HG03159 (cell line): ENCODE data around the gene SAPCD2.

Experiments used
- ATAC-seq: cut with Tn5 transposase; IDR thresholded peaks from one replicate; pipeline ENCODE4 v1.9.1; 2021; ENCODE audit warnings: mild to moderate bottlenecking, moderate library complexity; ENCODE audit not compliant: unreplicated experiment

Gene SAPCD2

DNA sequence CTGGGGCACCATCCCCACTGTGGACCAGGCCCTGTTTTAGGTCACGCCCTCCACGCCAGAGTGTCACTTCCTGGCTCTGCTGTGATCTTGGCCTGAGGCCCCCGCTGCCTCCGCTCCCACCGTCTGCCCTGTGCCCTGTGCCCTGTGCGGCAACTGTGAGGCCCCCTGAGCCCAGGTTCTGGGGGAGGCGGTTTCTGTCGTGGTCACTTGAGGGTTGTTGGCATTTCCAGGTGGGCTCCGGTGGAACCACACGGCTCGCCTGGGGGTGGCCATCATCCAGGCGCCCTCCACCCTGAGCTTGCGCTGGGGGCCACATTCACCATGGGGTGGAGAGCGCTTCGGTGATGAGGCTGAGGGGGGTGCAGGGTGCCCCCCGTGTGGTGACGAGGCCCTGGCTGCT is 37.6 kb upstream of the SAPCD2 start:
- ATAC-seq = no peak

- ATAC-seq = no peak
Observed at GRCh38 chr9:137107312-137107921, 37.1 kb upstream of the SAPCD2 start.

GRCh38 chr9:137106662-137107250 is 36.4 kb upstream of the SAPCD2 start:
- ATAC-seq = no peak

GRCh38 chr9:137105814-137106661 is 35.7 kb upstream of the SAPCD2 start:
- ATAC-seq = no peak

GRCh38 chr9:137103206-137103999 is 33.0 kb upstream of the SAPCD2 start:
- ATAC-seq = no peak

GRCh38 chr9:137099231-137099630 is 28.9 kb upstream of the SAPCD2 start:
- no peak for ATAC-seq

GRCh38 chr9:137097761-137098462 is 27.6 kb upstream of the SAPCD2 start:
- ATAC-seq = no peak

GRCh38 chr9:137096785-137097546 is 26.6 kb upstream of the SAPCD2 start:
- no peak for ATAC-seq

DNA sequence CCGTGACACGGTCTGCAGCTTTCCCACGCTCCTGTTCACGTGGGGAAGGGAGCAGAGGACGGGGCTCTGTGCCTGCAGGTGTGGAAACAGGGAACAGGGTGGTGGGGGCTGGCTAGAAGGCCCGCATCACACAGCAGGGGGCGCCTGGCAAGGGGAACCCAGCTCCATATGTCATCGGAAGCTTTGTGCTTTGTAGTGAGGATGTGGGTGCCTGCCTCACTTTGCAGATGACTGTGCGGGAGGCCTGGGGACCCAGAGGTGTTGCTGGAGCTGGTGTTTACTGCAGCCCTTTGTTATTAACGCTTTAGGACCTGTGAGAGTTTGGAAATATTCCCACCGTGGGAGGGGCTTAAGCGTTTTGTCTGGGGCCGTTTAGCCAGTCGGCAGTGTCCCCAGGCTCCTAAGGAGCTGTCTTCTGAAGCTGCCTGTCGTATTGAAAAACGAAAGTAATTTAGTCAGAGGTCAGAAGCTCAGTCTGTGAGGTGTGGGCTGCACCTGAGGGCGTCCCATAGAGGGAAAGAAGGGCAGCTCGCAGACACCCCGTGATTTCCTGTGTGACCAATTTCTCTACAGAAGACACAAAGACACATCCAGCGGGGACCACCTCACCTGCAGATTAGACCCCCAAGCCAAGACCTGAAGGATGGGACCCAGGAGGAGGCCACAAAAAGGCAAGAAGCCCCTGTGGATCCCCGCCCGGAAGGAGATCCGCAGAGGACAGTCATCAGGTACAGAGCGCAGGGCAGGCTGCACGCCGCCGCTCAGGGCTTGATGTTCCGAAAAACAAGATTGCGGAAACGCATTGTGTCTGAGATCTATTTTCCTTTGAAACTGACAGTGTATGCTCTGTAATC is 25.5 kb upstream of the SAPCD2 start:
- ATAC-seq = no peak

- no peak for ATAC-seq
Observed at GRCh38 chr9:137089232-137089947, 19.0 kb upstream of the SAPCD2 start.

GRCh38 chr9:137088121-137088520 is 17.8 kb upstream of the SAPCD2 start:
- no peak for ATAC-seq

DNA sequence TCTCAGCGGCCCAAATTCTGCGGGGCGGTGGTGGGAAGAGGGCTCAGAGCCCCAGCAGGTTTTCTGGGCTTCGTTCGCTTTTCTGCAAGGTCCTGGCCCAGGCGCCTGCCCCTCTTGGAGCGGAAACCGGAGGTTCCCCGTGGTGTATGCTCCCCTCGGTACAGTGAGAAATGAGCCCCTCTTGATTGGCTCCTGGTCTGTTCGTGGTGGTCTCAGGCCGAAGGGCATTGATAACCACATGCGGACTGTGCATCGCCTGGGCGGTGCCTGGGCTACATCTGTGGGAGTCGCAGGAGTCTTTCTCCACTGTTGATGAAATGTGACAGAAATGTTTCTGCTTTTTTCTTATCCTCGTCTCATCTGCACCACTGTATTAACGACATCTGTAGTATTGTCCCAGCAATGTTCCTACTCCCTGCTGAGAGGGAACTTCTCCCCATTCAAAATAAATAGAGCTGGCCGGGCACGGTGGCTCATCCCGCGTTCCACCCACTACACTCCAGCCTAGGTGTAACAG is 17.1 kb upstream of the SAPCD2 start:
- ATAC-seq = no peak

- ATAC-seq = peak; percentile 82
Observed at GRCh38 chr9:137086531-137087408, 16.4 kb upstream of the SAPCD2 start, which contains the start of gene MAN1B1. Gene MAN1B1 (plus strand): TSS chr9:137086985. CDS start chr9:137087000, 15 bp downstream.

- no peak for ATAC-seq
Observed at GRCh38 chr9:137085920-137086530, 15.7 kb upstream of the SAPCD2 start.

- ATAC-seq = no peak
Observed at GRCh38 chr9:137084526-137084925, 14.2 kb upstream of the SAPCD2 start.

- ATAC-seq = no peak
Observed at GRCh38 chr9:137083394-137084004, 13.1 kb upstream of the SAPCD2 start.
